Common myeloid progenitor, CD34-positive (primary cell): Measurements from ENCODE around the gene PLPPR3.

Source experiments
- CTCF ChIA-PET: fragments of 350-600 bp; sonication (Branson Sonifier 250); formaldehyde crosslinking; loops from one replicate; lab custom pipeline; 2021; ENCODE audit warnings: antibody characterized with exemption; lab: Charles Lee
- POLR2A ChIA-PET: fragments of 350-600 bp; sonication (Branson Sonifier 250); formaldehyde crosslinking; loops from one replicate; lab custom pipeline; 2021; ENCODE audit warnings: antibody characterized with exemption; lab: Charles Lee
- DNase-seq, 3 donors: peaks; one replicate each; pipeline versions ENCODE4 v3.0.0 to v3.0.0-alpha.2; 2013
- H3K27ac ChIP-seq, 2 experiments: 1 replicate in 1 of 2; 2 replicates in 1 of 2; pipeline ENCODE4 v1.7.0; 2013; ENCODE audit warnings: inconsistent platforms in 2 of 2, low read length in 2 of 2, mild to moderate bottlenecking in 2 of 2, low read depth in 1 of 2, moderate library complexity in 1 of 2; ENCODE audit not compliant: severe bottlenecking in 2 of 2, insufficient read depth in 1 of 2, poor library complexity in 1 of 2
- H3K27me3 ChIP-seq, 5 experiments: replicated peaks in 2 of 5; 1 replicate in 3 of 5; 2 replicates in 2 of 5; pipeline versions ENCODE4 v1.6.1 to v1.7.0; 2013; ENCODE audit warnings: low read length in 4 of 5, mild to moderate bottlenecking in 2 of 5, moderate library complexity in 2 of 5, inconsistent platforms in 1 of 5; ENCODE audit not compliant: insufficient read depth in 5 of 5, control insufficient read depth in 4 of 5
- H3K36me3 ChIP-seq, 4 experiments: 1 replicate in 2 of 4; 2 replicates in 2 of 4; pipeline versions ENCODE4 v1.6.1 to v1.7.0; 2013; ENCODE audit warnings: low read length in 3 of 4, control low read depth in 1 of 4, mild to moderate bottlenecking in 1 of 4; ENCODE audit not compliant: control insufficient read depth in 4 of 4, insufficient read depth in 4 of 4
- H3K4me1 ChIP-seq, 4 experiments: 1 replicate in 3 of 4; 2 replicates in 1 of 4; pipeline versions ENCODE4 v1.6.1 to v1.7.1; 2013; ENCODE audit warnings: low read length in 3 of 4, mild to moderate bottlenecking in 3 of 4, control low read depth in 1 of 4, inconsistent platforms in 1 of 4, moderate library complexity in 1 of 4; ENCODE audit not compliant: control insufficient read depth in 4 of 4, insufficient read depth in 4 of 4; ENCODE audit errors: control extremely low read depth in 1 of 4
- H3K4me3 ChIP-seq, 7 experiments: 1 replicate in 4 of 7; 2 replicates in 3 of 7; pipeline versions ENCODE4 v1.5.1 to v1.7.0; 2013; ENCODE audit warnings: mild to moderate bottlenecking in 7 of 7, low read length in 6 of 7, moderate library complexity in 6 of 7, inconsistent platforms in 2 of 7, low read depth in 2 of 7, control low read depth in 1 of 7; ENCODE audit not compliant: insufficient read depth in 4 of 7, control insufficient read depth in 1 of 7; ENCODE audit errors: extremely low read depth in 1 of 7
- H3K9me3 ChIP-seq, 5 experiments: 1 replicate in 4 of 5; 2 replicates in 1 of 5; pipeline versions ENCODE4 v1.6.1 to v1.7.1; 2013; ENCODE audit warnings: low read length in 4 of 5, mild to moderate bottlenecking in 2 of 5, inconsistent platforms in 1 of 5, low read depth in 1 of 5, moderate library complexity in 1 of 5; ENCODE audit not compliant: control insufficient read depth in 4 of 5, insufficient read depth in 2 of 5; ENCODE audit errors: control extremely low read depth in 1 of 5
- WGBS: methylation state at CpG from one replicate; pipeline ENCODE4 v1.1.5; 2013; ENCODE audit not compliant: insufficient coverage; 5-methylcytosine and 5-hydroxymethylcytosine counted together

The PLPPR3 gene

DNA sequence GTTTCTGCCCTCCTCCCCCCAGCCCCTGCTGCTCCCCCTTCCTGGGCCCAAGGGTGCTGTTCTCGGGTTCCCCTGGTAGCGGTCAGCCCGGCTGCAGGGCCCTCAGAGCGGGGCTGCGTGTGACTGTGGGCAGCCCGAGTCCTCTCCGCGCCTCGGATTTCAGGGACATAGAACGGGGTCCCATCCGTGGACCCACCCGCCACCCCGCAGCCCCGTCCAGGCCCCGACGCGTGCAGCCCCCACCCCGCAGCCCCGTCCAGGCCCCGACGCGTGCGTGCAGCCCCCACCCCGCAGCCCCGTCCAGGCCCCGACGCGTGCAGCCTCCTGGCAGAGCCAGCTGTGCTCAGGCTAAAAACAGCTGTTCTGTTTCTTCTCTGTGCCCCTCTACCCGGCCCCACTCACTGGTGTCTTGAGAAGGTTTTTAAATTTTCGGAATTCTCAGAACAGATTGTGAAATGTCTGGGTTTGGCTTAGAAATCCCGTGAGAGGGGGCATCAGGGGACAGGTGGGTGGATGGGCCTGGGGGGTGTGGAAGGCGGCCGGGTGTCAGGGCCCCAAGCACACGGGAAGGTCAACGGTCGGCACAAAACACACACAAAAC lies 13.6 kb upstream of the PLPPR3 start:
- Histone ChIP-seq H3K27ac (no peak overlapping the region), H3K4me1 (peaks cover 0 to 9% (median 3%) of the 10 kb centered on the region in 4 experiments), H3K27me3 (peaks cover 0 to 12% (median 0%) of the 10 kb centered on the region in 5 experiments), H3K4me3 (no peak overlapping the region), H3K9me3 (no peaks in the 10 kb centered on the region), H3K36me3 (no peaks in the 10 kb centered on the region)
- no peak for DNase-seq
- 88% methylated on average over 30 of the region's 36 CpGs for WGBS
- POLR2A ChIA-PET, result no interaction called here
- CTCF ChIA-PET, result no interaction called here

DNA sequence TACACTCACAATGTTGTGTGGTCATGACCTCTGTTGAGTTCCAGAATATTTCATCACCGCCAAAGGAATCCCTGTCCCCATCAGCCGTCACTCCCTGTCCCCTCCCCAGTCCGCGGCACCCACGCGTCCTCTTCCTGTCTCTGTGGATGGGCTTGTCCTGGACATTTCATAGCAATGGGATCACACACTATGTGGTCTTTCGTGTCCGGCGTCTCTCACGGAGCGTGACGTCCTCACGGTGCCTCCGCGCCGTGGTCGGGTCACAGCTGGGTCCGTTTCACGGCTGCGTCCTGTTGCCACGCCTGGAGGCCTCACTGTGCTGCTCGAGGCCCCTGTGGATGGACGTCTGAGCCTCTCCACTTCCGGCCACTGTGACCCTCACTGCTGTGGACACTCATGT lies 12.5 kb upstream of the PLPPR3 start:
- Histone ChIP-seq H3K36me3 (no peaks in the 10 kb centered on the region), H3K27ac (no peak overlapping the region), H3K9me3 (no peaks in the 10 kb centered on the region), H3K4me1 (peaks cover 0 to 9% (median 3%) of the 10 kb centered on the region in 4 experiments), H3K27me3 (peaks cover 0 to 12% (median 0%) of the 10 kb centered on the region in 5 experiments), H3K4me3 (no peak overlapping the region)
- CTCF ChIA-PET, result no interaction called here
- DNase-seq, result no peak
- WGBS, result 94% methylated on average over 22 of the region's 24 CpGs
- POLR2A ChIA-PET, result no interaction called here

DNA sequence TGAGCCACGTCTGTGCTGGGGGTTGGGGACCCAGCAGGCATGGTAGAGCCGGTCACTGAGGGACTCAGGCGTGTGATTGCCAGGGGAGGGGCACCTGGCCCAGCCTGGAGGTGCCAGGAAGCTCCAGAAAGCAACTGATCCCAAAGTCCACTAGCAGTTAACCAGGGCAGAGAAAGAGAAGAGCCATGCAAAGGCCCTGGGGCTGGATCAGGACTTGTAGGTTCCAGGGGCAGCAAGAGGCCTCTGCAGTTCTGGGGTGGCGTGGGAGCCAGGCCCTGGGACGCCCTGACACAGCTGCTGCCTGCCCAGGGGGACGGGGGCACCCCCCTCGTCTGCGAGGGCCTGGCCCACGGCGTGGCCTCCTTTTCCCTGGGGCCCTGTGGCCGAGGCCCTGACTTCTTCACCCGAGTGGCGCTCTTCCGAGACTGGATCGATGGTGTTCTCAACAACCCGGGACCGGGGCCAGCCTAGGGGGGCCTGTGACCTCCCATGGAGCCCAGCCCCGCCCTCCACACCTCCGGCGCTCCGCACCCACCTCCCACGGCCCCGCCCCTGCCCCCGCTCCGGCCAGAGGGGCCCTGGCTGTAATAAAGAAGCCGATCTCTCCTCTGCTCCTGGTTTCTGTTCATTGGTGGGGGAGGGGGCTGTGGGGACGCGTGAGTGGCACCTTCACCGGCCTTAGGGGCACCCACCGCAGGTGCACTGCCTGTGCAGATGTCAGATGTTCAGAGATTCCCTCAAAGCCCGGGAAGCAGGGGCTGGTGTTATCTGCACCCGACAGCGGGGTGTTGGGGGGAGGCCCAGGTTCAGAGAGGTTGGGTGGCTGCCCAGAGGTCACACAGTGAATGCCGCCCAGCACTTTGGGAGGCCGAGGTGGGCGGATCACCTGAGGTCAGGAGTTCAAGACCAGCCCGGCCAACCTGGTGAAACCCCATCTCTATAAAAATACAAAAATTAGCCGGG lies 9.9 kb upstream of the PLPPR3 start:
- H3K9me3 ChIP-seq, result no peaks in the 10 kb centered on the region
- H3K4me1 ChIP-seq, result peaks cover 0 to 5% (median 4%) of the 10 kb centered on the region in 4 experiments
- peaks cover 0 to 10% (median 0%) of the 10 kb centered on the region in 5 experiments for H3K27me3 ChIP-seq
- 87% methylated on average over 33 of the region's 38 CpGs for WGBS
- no peak overlapping the region for H3K27ac ChIP-seq
- POLR2A ChIA-PET, result no interaction called here
- H3K36me3 ChIP-seq, result no peaks in the 10 kb centered on the region
- CTCF ChIA-PET, result interaction anchor here (1.5 kb wide), 1 partner anchor 8 kb away, joined by 4 read pairs; no protein-coding TSS in a partner anchor
- DNase-seq, result no peak
- H3K4me3 ChIP-seq, result no peak overlapping the region

DNA sequence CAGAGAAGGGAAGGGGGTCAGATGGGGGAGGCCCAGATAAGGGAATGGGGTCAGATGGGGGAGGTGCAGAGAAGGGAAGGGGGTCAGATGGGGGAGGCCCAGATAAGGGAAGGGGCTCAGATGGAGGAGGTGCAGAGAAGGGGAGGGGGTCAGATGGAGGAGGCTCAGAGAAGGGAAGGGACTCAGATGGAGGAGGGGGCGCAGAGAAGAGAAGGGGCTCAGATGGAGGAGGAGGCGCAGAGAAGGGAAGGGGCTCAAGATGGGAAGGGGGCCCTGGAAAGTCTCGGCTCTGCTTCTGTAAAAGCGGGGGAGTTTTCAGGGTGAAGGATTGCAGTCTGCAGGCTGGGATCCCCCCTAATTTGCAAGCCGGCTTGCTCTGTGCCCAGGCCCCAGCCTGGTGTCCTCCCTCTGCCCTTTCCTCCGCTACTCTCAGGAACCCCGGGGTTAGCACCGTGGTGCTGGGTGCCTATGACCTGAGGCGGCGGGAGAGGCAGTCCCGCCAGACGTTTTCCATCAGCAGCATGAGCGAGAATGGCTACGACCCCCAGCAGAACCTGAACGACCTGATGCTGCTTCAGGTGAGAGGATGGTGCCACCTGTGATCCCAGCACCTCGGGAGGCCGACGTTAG lies 7.5 kb upstream of the PLPPR3 start:
- 90% methylated on average over 11 of the region's 18 CpGs for WGBS
- DNase-seq, result no peak
- peaks cover 0 to 9% (median 0%) of the 10 kb centered on the region in 5 experiments for H3K27me3 ChIP-seq
- no peaks in the 10 kb centered on the region for H3K9me3 ChIP-seq
- POLR2A ChIA-PET, result no interaction called here
- no peaks in the 10 kb centered on the region for H3K36me3 ChIP-seq
- H3K4me1 ChIP-seq, result peaks cover 0 to 3% (median 0%) of the 10 kb centered on the region in 4 experiments
- H3K27ac ChIP-seq, result no peak overlapping the region
- CTCF ChIA-PET, result no interaction called here
- no peak overlapping the region for H3K4me3 ChIP-seq

DNA sequence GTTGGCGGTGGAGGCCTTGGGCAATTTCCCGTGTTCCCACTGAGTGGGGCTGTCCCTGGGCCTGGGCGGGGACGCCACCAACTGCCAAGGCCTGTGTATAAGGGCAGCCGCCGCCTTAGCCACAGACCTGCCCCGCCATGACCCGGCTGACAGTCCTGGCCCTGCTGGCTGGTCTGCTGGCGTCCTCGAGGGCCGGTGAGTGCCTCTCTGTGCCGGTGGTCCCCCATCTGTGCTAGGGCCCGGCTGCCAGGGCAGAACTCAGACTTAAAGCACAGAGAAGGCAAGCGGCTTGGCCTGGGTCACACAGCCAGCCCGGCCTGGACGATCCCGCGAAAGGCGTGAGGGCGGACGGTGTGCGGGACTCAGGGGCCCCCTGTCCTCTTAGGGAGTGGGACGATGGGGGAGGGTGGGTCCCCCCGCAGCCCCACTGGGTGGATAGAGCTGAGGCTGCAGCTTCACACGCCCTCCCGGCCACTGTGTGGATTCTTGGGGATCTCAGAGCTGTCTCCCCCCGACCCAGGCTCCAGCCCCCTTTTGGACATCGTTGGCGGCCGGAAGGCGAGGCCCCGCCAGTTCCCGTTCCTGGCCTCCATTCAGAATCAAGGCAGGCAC lies 6.1 kb upstream of the PLPPR3 start, which contains the start of gene AZU1:
TSS of gene AZU1 (plus strand) at position 128 of the 612 bp plus-strand sequence. CDS start at position 138, 10 bp downstream.
- no peak for DNase-seq
- no peaks in the 10 kb centered on the region for H3K36me3 ChIP-seq
- H3K27me3 ChIP-seq, result peaks cover 0 to 18% (median 3%) of the 10 kb centered on the region in 5 experiments
- no peaks in the 10 kb centered on the region for H3K9me3 ChIP-seq
- H3K4me1 ChIP-seq, result peaks cover 0 to 7% (median 5%) of the 10 kb centered on the region in 4 experiments
- ChIA-PET POLR2A (no interaction called here), CTCF (no interaction called here)
- H3K4me3 ChIP-seq, result no peak within 1 kb of the TSS
- 79% methylated on average over 30 of the region's 33 CpGs for WGBS
- no peak within 1 kb of the TSS for H3K27ac ChIP-seq

DNA sequence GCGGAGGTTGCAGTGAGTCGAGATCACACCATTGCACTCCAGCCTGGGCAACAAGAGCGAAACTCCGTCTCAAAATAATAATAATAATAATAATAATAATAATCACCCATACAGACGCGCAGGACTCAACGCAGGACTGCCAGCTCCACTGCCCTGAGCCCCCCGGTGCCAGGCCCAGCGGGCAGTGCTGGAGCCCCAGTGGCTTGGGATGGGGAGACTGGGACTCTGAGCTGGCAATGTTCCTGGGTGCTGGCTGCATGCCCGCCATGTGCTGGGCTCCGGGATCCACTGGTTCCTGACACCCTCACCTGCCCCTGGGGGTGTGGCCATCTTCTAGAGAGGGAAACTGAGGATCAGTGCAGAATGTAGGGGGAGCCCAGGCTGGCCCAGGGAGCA lies 5.6 kb upstream of the PLPPR3 start:
- Histone ChIP-seq H3K27ac (no peak overlapping the region), H3K9me3 (no peaks in the 10 kb centered on the region), H3K4me1 (peaks cover 0 to 7% (median 5%) of the 10 kb centered on the region in 4 experiments), H3K4me3 (no peak overlapping the region), H3K27me3 (peaks cover 0 to 23% (median 3%) of the 10 kb centered on the region in 5 experiments), H3K36me3 (no peaks in the 10 kb centered on the region)
- 97% methylated on average over 5 of the region's 11 CpGs for WGBS
- ChIA-PET POLR2A (no interaction called here), CTCF (interaction anchor here (0.8 to 1.0 kb wide), 2 partner anchors 12 to 24 kb away, joined by 3 read pairs; no protein-coding TSS in a partner anchor)
- no peak for DNase-seq
